ENCODE data around the gene RBFOX2. TPM values are rescaled to one million over a fixed set of nuclear protein-coding genes. Genes with fewer than 3 reads are reported as not detected.
"Not testable (repeated sequence)": the region's sequence is repeated elsewhere in the genome, so short reads cannot be mapped to it uniquely, and the experiment has no call there.

RBFOX2 gene
- total RNA-seq, 1 donor from 2014 or later = 454 TPM

GRCh38 chr22:35766654-35767580 is 261.7 kb downstream of the RBFOX2 start:
- DNase-seq = no peak

GRCh38 chr22:35761037-35761436 is 267.6 kb downstream of the RBFOX2 start:
- no peak for DNase-seq

GRCh38 chr22:35758394-35758793 is 270.2 kb downstream of the RBFOX2 start:
- DNase-seq = no peak

- DNase-seq = no peak
These were observed 271.9 kb downstream of the RBFOX2 start for GRCh38 chr22:35756722-35757121.

GRCh38 chr22:35754761-35755160 is 273.9 kb downstream of the RBFOX2 start:
- DNase-seq = no peak

- no peak for DNase-seq
These were observed 275.8 kb downstream of the RBFOX2 start for GRCh38 chr22:35752863-35753189.

GRCh38 chr22:35752006-35752862 is 276.4 kb downstream of the RBFOX2 start:
- DNase-seq = no peak

GRCh38 chr22:35749808-35750207 is 278.8 kb downstream of the RBFOX2 start:
- no peak for DNase-seq

GRCh38 chr22:35746946-35747703 is 281.5 kb downstream of the RBFOX2 start:
- DNase-seq = no peak

GRCh38 chr22:35746248-35746647 is 282.4 kb downstream of the RBFOX2 start:
- no peak for DNase-seq

- DNase-seq = no peak
These were observed 285.2 kb downstream of the RBFOX2 start for GRCh38 chr22:35743326-35743860.

- no peak for DNase-seq
These were observed 286.1 kb downstream of the RBFOX2 start for GRCh38 chr22:35742342-35743100.

GRCh38 chr22:35740616-35741015 is 288.0 kb downstream of the RBFOX2 start:
- no peak for DNase-seq

GRCh38 chr22:35739931-35740380 is 288.7 kb downstream of the RBFOX2 start:
- DNase-seq = no peak

- no peak for DNase-seq
These were observed 289.3 kb downstream of the RBFOX2 start for GRCh38 chr22:35739076-35739930.

GRCh38 chr22:35737886-35738285 is 290.7 kb downstream of the RBFOX2 start:
- not testable (repeated sequence) for DNase-seq

GRCh38 chr22:35736701-35737100 is 291.9 kb downstream of the RBFOX2 start:
- DNase-seq = no peak

GRCh38 chr22:35736166-35736565 is 292.5 kb downstream of the RBFOX2 start:
- DNase-seq = no peak

- no peak for DNase-seq
These were observed 293.1 kb downstream of the RBFOX2 start for GRCh38 chr22:35735542-35735941.

GRCh38 chr22:35734517-35734827 is 294.2 kb downstream of the RBFOX2 start:
- DNase-seq = no peak

Measured in occipital lobe (tissue), 2 donors.